Stimulated activated CD8-positive, alpha-beta memory T cell treated with anti-CD3 and anti-CD28 coated beads, Interleukin-4, amount 100 ng/mL, for 24 hours (primary cell): Measurements from ENCODE around the gene ADAMTS14.

Experiments used
- DNase-seq: peaks from one replicate; pipeline ENCODE4 v3.0.0-alpha.2; 2020; ENCODE audit warnings: low read depth

ADAMTS14 gene

DNA sequence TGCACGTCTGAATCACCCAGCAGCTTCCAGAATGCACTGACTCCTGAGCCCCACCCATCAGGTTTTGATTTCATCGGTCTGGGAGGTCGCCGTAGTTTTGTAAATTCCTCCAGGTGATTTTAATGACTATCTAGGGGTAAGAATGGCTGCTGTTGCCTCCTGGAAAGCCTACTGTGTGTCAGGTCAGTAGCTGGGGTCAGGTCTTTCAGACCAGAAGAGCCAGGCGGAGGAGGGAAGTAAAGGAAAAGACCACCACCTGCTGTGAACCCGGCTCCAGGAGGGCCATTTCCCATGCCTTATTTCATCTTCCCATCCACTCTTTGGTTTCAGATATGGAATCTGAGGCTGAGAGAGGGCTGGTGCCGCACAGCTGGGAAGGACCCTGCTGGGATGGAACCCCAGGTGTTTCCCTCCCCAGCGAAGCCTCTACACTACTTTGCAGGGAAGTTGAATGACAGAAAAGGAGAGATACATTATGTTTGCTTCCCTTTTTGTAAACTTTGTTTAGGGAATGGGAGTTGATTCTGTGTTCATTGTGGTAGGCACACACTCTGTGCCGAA lies 19.8 kb downstream of the ADAMTS14 start:
- DNase-seq, result no peak

DNA sequence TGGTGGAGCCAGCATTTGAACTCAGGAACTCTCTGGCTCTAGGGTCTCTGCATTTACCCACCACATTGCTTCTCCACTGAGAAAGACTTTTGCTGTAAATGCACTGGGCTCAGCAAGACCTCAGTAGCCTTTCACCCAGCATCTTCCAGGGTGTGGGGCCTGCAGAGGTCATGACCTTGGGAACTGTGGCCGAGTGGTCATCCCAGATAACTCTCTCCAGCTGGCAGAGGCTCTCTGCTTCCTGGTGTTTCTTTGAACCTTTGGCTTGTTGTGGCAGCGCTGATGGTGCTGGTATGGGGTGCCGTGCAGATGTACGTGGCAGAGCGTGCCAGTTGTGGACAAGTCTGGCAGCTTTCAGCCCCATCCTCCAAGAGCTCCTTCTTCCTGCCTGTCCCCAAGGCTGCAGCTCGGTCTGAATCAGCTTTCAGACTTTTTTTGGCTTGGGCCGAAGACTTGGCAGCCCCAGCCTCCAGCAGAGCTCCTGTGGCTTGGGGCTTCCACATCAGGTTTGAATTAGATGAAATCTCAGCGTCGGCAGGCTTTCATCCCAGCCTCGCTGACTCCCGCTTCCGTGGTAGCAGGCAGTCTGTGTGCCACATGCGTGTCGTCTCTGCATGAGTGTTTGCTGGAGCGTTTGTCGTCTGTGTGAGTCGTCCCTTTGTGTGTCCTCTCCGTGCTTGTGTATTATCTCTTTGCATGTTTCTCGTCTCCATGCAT lies 21.5 kb downstream of the ADAMTS14 start:
- DNase-seq, result no peak

DNA sequence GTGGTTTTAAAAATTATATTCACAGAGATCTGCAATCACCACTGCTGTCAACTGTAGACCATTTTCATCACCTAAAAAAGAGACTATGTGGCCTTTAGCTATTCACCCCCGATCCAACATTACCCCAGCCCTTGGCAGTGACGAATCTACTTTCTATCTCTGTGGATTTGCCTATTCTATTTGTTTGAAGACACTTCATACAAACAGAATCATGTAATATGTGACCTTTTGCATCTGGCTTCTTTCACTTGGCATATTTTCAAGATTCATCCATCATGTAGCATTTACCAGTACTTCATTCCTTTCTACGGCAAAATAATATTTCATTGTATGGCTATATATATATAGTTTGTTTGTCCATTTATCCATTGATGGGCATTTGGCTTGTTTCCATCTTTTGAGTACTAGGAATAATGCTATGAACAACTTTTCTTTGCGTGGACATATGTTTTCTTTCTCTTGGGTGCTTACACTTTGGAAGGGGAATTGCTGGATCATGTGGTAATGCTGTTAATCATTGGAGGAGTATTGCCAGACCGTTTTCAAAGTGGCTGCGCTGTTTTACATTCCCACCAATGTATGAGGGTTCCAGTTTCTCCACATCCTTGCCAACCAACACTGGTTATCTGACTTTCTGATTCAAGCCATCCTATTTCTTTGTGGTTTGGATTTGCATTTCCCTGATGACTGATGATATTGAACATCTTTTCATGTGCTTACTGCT lies 22.3 kb downstream of the ADAMTS14 start:
- DNase-seq, result no peak

DNA sequence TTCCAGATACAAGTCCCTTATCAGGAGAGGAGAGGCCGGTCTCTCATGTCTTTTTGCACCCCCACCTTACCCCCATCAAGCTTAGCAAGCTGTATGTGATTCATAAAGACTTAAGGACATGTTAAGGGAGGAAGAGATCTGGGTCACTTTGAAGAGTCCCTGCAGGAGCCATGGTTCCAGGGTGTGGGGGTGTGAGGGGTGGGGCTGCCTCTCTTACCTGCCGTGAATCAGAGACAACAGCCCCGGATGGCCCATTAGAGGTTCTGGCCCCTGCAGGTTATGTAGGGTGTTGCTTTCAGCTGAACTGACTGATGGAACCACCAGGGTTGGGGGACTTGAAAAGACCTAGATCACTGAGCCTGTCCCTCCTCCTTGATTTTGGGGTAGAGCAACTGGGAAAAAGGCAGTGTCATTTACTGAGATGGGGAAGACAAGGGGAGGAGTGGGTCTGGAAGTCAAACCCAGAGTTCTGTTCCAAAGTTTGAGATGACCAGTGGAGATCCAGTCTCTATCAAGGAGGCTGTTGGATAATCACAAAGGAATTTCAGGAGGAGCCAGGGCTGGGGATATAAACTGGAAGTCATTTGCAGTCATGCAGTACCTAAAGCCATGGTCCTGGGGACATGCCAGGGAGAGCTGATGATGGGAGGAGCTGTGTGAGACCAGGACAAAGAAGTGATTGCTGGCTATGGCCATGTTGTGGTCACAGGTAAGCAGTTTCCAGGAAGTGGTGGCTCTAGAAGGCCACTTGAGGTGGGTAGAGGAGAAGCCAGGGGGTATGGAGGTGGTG lies 23.1 kb downstream of the ADAMTS14 start:
- no peak for DNase-seq

DNA sequence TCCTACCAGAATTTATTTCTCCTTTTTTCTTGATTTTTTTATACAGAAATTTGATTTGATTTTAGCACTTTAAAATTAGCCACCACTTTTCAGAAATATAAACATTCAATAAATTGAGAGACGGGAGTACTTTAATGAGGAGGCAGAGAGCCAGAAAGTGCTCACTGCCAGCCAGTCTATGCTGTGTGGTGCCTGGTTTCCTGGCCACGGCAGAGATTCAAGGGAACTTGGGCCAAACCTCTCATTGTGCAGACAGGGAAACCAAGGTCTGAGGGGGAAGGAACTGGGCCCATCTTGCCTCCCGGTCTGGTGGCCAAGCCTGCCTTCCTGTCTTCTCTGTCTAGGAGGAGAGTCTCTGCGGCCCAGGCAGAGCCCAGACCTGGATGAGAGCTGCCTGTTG lies 25.9 kb downstream of the ADAMTS14 start:
- no peak for DNase-seq

DNA sequence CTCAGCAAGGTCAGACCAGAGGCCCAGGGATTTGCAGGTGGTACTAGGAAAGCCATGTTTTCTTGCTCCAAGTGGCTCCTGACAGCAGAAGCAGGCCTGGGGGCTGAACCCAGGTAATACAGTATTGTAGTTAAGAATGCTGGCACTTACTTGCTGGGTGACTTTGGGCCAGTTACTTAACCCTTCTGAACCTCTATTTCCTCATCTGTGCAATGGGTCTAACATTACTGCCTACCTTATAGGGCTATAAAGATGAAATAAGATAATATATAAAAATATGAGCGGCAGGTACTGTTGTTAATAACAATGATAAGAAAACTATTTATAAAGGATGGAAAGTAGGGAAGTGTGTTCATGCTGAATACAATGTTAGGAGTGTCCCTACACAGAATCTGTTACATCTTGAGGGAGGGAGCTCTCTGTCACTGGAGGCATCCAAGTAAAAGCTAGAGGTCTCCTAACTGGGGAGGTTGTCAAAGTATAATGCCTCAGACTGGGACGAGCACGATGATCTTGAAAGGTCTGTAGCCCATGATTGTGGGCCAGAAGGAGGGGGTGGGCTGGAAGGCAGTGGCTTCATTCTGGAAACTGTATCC lies 26.9 kb downstream of the ADAMTS14 start:
- DNase-seq, result no peak

DNA sequence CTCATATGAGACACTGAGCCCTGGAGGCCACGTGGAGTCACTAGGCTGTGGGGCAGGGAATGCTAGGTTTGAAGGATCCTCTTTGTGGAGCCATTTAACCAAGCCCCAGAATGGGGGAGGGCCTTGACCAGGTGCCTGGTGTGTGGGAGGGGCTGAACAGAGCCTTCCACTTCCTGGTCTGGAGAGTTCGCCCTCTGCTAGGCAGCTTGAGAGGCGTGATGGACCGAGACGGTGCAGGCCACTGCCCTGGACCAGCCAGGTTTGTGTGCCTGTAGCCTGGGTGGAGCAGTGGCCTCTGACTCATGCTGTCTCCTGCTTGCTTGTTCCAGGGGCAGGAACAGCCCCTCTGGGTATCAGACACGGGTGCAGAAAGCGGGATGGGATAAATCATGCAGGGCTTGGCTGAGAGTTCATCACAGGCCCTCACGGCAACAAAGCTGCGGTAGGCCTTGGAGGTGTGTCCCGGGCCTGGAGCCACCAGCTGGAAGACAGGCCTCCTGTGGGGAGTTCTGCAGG lies 27.4 kb downstream of the ADAMTS14 start:
- no peak for DNase-seq

DNA sequence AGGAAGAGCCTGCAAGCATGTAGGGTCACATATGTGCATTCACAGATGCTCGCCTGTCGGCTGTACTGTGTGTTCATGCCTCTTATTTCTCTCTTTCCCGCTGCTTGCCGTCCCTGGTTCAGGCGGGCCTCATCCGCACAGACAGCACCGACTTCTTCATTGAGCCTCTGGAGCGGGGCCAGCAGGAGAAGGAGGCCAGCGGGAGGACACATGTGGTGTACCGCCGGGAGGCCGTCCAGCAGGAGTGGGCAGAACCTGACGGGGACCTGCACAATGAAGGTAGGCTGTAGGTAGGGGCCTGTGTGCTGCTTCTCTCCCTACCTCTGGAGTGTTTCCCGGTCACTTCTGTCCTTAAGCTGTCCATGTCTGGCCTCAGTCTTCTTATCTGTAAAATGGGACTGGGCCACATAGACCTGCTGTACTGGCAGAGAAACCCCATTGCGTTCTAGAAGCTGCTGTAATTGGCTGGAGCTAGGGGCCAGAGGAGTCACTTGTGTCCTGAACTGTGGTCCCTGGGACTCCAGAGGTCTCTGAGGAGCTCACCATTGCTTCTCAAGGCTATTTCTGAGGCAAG lies 30.0 kb downstream of the ADAMTS14 start:
- no peak for DNase-seq

DNA sequence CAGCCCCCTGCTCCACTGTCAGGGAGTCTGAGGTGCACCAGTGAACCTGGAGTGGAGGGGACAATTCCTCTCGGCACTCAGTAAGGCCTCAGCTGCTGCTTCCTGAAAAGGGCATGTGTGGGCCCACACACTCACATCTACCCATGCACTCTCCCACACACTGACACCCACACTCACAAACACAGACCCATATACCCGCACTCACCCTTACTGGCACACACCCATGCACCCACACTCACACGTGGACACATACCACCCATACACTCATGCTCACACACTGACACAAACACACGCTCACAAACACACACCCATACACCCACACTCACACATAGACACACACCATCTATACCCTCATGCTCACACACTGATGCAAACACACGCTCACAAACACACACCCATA lies 31.9 kb downstream of the ADAMTS14 start:
- no peak for DNase-seq

DNA sequence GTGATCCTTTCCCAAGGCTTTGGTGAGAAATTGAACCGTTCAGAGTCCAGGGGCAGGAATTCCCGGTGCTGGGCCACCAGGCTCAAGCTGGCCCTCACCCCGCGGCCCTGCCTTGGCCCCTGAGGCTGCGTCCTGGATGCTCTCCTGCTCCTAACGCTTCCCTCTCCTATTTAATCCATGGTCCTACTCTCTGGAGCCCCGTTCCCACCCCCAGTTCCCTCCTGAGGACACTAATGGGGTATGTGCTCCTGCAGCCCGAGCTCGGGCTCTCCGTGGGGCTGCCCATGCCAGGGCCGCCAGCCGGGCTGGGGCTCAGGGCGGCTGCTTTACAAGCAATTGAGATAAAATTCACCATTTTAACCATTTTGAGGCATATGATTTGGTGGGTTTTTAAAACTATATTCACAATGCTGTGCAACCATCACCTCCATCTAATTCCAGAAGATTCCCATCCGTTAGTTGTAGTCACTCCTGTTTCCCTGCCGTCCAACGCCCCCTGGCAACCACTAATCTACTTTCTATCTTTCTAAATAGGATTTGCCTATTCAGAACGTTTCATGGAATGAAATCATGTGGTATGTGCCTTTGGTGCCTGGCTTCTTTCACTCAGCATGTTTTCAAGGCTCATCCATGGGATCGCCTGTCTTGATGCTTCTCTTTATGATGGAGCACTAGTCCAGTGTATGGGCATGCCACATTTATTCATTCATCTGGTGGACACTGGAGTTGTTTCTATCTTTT lies 33.0 kb downstream of the ADAMTS14 start:
- DNase-seq, result no peak

DNA sequence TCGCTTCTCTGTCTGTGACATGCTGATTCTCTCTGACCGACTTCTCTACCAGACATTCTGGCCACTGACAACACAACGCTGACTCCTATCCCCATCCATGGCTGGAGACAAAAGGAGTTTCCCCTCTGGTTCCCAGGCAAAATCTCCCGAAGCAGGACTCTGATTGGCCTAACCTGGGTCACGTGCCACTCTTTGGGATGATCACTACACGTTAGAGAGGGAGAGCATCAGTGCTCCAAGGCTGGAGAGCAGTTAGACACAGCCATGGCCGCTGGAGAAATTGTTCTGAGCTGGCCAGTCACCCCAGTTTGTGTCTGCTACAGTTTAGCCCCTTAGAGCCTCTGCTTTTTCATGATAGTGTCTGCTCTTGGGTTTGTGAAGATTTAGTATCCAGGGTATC lies 38.9 kb downstream of the ADAMTS14 start:
- DNase-seq, result no peak

DNA sequence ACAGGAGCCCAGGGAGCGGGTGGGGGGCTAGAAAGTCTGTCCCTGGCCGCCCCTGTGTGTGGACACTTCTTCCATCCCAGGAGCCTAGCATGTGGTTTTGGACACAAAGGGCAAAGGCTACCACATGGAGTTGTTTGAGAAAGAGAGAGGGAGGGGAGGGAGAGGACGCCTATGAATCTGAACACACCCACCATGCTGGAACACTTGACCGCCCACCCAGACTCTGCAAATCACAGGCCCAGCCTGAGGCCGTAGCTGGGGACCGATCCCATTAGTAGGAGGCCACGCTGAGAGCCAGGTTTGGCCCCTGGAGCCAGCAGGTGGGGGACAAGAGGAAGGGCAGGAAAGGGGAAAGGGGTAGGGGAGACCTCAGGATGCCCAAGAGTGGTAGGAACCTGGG lies 39.6 kb downstream of the ADAMTS14 start:
- no peak for DNase-seq

DNA sequence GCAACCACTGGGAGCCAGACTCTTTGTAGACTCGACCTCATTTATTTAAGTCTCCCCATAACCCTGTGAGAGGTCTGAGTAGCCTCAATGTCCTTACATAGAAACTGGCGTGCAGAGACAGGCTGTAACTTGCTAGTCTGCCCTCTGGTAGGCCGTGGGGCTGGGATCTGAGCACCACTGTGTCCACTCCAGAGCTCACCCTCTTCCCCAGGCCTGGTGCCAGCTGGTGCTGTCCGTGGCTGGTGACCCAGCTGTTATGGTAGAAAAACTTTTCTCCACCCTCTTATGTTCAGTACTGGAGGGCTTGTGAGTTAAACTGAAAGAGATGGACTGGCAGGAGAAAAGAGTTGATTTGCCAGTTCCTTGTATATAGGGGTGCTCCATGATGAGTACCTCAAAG lies 41.9 kb downstream of the ADAMTS14 start:
- no peak for DNase-seq

DNA sequence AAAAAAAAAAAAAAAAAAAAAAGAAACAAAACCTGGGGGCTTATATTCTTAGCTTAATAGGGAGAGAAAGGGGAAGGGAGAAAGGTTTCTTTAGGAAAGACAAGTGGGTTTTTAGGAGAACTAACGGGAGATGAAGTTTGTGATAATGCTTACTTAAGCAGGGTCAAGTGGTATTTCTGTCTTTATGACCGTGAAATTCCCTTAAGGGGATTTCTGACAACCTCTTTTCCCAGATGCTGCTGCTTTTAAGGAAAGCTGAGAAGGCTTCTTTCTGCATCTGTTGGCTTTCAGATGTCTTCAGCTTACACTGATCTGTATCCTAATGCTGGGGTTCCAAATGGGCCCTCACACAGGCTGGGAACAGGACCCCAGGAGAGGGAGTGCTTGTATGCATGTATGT lies 42.6 kb downstream of the ADAMTS14 start:
- DNase-seq, result no peak

DNA sequence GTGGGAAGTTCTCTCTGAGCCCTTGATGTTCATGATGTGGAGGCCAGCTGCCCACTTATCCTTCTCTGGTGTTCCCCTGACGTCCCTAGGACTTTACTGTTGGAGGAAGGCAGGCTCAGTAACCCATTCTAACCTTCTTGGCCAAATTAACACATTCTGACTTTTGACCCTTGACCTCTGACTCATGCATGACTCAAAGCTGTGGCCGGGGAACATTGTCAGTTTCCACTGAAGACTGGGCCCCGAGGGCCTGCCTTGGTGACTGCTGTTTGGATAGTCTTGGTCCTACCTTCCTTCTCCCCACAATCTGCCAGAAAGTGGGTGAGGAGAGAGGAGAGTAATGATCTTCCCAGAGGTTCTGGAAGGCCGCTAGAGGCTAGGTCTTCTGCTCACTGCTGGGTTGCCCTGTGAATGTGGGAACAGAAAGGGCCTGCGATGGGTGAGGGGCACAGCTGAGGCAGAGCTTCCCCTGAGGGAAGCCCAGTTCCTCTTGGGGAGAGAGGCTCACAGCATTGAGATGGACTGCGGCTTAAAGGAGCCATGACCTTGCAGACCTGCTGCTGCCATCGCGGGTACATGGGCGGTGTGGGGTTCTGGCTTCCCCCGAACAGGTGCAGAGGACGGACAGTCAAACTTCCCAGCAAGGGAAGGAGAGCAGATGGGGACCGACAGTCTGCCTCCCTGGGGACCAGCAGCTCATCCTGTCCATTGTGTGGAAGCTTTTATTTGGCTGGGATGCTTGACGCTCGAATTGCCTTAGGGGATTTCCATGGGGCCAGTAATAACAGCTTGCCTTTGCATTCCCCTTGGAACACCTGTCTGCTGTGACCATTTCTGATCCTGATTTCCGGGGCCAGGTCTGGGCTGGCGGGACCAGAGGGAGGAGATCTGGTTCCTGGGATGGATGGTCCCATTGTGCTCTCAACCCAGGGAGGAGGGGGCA lies 43.8 kb downstream of the ADAMTS14 start:
- DNase-seq, result no peak

DNA sequence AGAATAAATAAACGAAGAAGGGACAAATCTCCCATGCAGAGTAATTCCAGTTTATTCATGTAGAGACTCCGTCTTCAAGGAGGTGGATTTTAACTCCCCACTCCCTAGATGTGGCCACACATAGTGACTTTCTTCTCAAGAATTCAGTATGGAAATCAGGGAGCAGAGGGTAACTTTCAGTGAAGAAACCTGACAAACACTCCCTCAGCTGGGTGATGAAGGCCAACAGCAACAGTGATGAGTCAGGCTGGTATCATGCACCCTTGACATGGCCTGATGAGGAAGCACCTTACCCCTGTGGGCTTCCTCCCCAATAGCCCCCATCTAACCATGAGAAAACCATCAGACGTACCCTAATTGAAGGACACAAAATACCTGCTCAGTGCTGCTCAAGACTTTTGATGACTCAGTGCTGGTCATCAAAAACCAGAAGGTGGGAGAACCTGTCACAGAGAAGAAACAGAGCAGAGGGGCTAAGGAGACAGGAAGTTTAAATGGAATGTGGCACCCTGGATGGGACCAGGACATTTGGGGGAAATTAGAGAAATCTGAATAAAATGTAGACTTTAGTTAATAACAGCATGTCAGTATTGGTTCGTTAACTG lies 50.6 kb downstream of the ADAMTS14 start:
- DNase-seq, result no peak

DNA sequence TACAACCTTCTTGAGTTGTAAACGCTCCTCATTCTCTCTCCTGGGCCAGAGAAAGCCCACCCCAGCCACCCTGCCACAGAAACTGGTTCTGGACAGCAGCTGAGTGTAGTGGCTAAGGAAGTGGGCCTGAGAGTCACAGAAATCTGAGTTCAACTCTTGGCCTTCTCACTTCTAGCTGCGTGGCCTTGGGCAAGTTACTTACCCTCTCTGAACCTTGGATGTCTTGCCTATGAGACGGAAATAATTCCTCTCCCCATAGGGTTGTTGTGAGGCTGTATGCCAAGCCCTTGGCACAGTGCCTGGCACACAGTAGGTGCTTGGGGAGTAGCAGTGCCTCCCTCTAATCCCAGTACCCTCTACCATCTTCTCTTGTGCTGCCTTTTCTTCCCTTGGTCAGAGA lies 51.5 kb downstream of the ADAMTS14 start:
- no peak for DNase-seq

DNA sequence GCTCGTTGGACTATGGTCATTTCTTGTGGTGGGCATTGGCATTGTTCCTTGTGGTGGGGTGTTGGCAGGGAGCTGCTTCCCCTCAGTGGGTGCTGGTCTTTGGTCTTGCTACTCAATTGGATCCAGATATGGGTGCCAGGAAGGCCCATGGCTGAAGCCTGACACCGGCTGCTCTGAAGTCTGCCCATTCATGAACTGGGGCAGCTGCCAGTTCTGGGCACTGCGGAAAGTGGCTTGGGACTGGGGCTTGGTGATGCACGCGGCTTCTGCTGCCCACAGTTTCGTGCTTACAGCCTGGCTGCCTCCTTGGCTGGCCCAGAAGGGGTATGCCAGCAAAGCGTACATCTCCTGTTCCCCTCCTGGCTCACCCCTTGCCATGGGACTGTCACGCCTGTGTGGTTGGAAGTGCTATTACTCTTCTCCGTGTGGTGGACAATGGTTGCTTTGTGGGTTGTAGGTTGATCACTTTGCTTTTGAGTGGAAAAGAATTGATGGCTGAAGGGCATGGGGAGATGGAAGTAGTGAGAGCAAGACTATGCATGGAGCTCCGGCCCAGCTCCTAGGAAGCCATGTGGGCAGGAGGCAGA lies 54.7 kb downstream of the ADAMTS14 start:
- DNase-seq, result no peak

DNA sequence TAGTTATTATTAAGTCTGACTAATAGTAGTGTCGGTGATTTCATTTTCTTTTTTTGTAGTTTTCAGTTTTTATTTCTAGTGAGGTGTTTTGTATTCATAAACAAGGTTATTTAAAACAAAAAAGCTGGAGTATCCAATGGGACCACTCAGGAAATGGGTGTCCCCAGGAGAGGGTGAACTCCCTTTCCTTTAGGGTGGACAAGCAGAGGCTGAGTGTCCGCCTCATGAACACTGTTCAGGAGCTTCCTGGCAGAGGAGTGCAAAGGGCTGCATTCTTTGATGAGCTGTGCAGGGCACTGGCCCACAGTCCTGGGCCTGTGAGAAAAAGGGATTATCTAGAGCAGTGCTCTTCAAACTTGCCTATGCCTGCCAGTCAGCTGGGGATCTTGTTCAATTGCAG lies 56.0 kb downstream of the ADAMTS14 start:
- no peak for DNase-seq
